Ishikawa (cell line): ENCODE measurements around the gene AMN.

Source experiments
- CEBPB ChIP-seq: IDR thresholded peaks from 2 replicates; pipeline ENCODE4 v1.6.1; 2012
- EP300 ChIP-seq: IDR thresholded peaks from 2 replicates; pipeline ENCODE4 v1.6.1; 2012; ENCODE audit warnings: borderline replicate concordance
- MAX ChIP-seq: IDR thresholded peaks from 2 replicates; pipeline ENCODE4 v1.6.1; 2012
- RAD21 ChIP-seq: IDR thresholded peaks from 2 replicates; pipeline ENCODE4 v1.6.1; 2012; ENCODE audit warnings: low read depth
- ZBTB7A ChIP-seq: IDR thresholded peaks from 2 replicates; pipeline ENCODE4 v1.6.1; 2012; ENCODE audit warnings: low read depth

GRCh38 chr14:102902523-102903247 lies 19.8 kb upstream of the AMN start:
- TF ChIP-seq CEBPB, result no peak
- TF ChIP-seq ZBTB7A, result no peak
- no peak for TF ChIP-seq MAX
- TF ChIP-seq RAD21, result no peak
- no peak for TF ChIP-seq EP300
